Astrocyte (in vitro differentiated cells and primary cell): ENCODE results near the gene ST6GALNAC3. TPM values are rescaled to one million over a fixed set of nuclear protein-coding genes. Genes with fewer than 3 reads are reported as not detected.

Experiments
- DNase-seq: peaks from one replicate; pipeline ENCODE4 v3.0.0-alpha.2; 2010; ENCODE audit warnings: low read depth
- FAIRE-seq: peaks from 2 replicates; lab custom pipeline; 2011; peaks lifted over from hg19 to GRCh38; lab: Jason Lieb, UNC
- H2AFZ ChIP-seq: 2 replicates; pipeline ENCODE4 v1.6.0; 2012; ENCODE audit warnings: low read depth, low read length, inconsistent platforms
- H3K27ac ChIP-seq: 2 replicates; pipeline ENCODE4 v1.5.1; 2011; ENCODE audit warnings: low read depth, low read length, inconsistent platforms
- H3K27me3 ChIP-seq: 2 replicates; pipeline ENCODE4 v1.6.0; 2011; ENCODE audit warnings: low read length, inconsistent platforms; ENCODE audit not compliant: insufficient read depth
- H3K36me3 ChIP-seq: 2 replicates; pipeline ENCODE4 v1.5.1; 2011; ENCODE audit warnings: low read length, inconsistent platforms; ENCODE audit not compliant: insufficient read depth
- H3K4me1 ChIP-seq: 2 replicates; pipeline ENCODE4 v1.5.1; 2011; ENCODE audit warnings: low read length, inconsistent platforms; ENCODE audit not compliant: insufficient read depth
- H3K4me2 ChIP-seq: 2 replicates; pipeline ENCODE4 v1.6.0; 2012; ENCODE audit warnings: low read length, inconsistent platforms
- H3K4me3 ChIP-seq: 2 replicates; pipeline ENCODE4 v1.5.1; 2011; ENCODE audit warnings: low read depth, mild to moderate bottlenecking, low read length, inconsistent platforms; ENCODE audit not compliant: insufficient read depth
- H3K79me2 ChIP-seq: 2 replicates; pipeline ENCODE4 v1.6.0; 2012; ENCODE audit warnings: mild to moderate bottlenecking, low read length, inconsistent platforms; ENCODE audit not compliant: insufficient read depth
- H3K9ac ChIP-seq: 2 replicates; pipeline ENCODE4 v1.6.0; 2012; ENCODE audit warnings: mild to moderate bottlenecking, low read length, inconsistent platforms
- H3K9me3 ChIP-seq: 2 replicates; pipeline ENCODE4 v1.5.1; 2012; ENCODE audit warnings: low read depth, mild to moderate bottlenecking, low read length, inconsistent platforms; ENCODE audit not compliant: insufficient read depth
- H4K20me1 ChIP-seq: 2 replicates; pipeline ENCODE4 v1.6.0; 2012; ENCODE audit warnings: low read length, inconsistent platforms; ENCODE audit not compliant: insufficient read depth
- H3K27ac Mint-ChIP-seq: one replicate; pipeline ENCODE4 v1.8.0; 2021; ENCODE audit warnings: mild to moderate bottlenecking, mixed read lengths; ENCODE audit not compliant: unreplicated experiment
- H3K27me3 Mint-ChIP-seq: one replicate; pipeline ENCODE4 v1.8.0; 2021; ENCODE audit warnings: low read depth, mixed read lengths; ENCODE audit not compliant: unreplicated experiment
- H3K36me3 Mint-ChIP-seq: one replicate; pipeline ENCODE4 v1.8.0; 2021; ENCODE audit warnings: low read depth, mixed read lengths; ENCODE audit not compliant: unreplicated experiment
- H3K4me1 Mint-ChIP-seq: one replicate; pipeline ENCODE4 v1.8.0; 2021; ENCODE audit warnings: low read depth, mixed read lengths; ENCODE audit not compliant: unreplicated experiment
- H3K4me3 Mint-ChIP-seq: one replicate; pipeline ENCODE4 v1.8.0; 2021; ENCODE audit warnings: mild to moderate bottlenecking, moderate library complexity, mixed read lengths; ENCODE audit not compliant: unreplicated experiment
- H3K9me3 Mint-ChIP-seq: one replicate; pipeline ENCODE4 v1.8.0; 2021; ENCODE audit warnings: mild to moderate bottlenecking, mixed read lengths; ENCODE audit not compliant: unreplicated experiment
- EZH2 ChIP-seq: IDR thresholded peaks from 2 replicates; pipeline ENCODE4 v1.6.1; 2012; ENCODE audit warnings: mild to moderate bottlenecking, low read length, inconsistent platforms; ENCODE audit not compliant: insufficient read depth
- total RNA-seq: library from RNA; stranded (reverse); gene quantifications from 2 replicates; pipeline ENCODE4 v1.2.1, GENCODE V29; 2021
- TF ChIP-seq, protein P1 (sequence below): IDR thresholded peaks from 2 replicates; pipeline ENCODE4 v1.5.1; 2011; ENCODE audit warnings: low read depth, mild to moderate bottlenecking, inconsistent platforms, low read length, moderate library complexity; ENCODE audit not compliant: insufficient read depth

ST6GALNAC3 gene
- total RNA-seq, 1 donor from 2014 or later: 3.2 TPM

DNA sequence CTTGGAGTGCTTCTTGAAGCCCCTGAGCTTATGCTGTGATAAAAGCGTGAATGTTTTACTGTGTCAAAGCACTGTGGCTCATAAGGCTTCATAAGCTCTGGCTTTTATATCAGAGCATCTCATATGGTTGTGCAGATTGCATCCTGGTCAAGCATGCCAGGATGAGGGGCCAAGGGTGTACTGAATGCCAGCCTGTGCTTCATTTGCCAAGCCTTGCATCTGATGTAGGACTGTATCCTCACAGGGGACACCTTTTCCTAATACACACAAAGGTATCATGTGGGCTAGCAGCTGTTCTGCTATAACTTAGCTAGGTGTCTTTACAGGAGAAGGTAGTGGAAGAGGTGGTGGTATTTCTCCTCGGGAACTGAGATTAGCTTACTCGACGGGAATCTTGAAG lies 134.7 kb downstream of the ST6GALNAC3 start:
- Mint-ChIP-seq H3K4me1 (no peaks in the 10 kb centered on the region), H3K27ac (no peak overlapping the region), H3K9me3 (no peaks in the 10 kb centered on the region), H3K27me3 (no peaks in the 10 kb centered on the region), H3K4me3 (no peak overlapping the region), H3K36me3 (no peaks in the 10 kb centered on the region)
- H3K4me1 ChIP-seq: no peaks in the 10 kb centered on the region
- H3K4me2 ChIP-seq: no peak overlapping the region
- H3K27me3 ChIP-seq: no peaks in the 10 kb centered on the region
- no peak overlapping the region for H3K9ac ChIP-seq
- no peaks in the 10 kb centered on the region for H3K36me3 ChIP-seq
- TF ChIP-seq EZH2: no peak
- TF ChIP-seq, protein P1, sequence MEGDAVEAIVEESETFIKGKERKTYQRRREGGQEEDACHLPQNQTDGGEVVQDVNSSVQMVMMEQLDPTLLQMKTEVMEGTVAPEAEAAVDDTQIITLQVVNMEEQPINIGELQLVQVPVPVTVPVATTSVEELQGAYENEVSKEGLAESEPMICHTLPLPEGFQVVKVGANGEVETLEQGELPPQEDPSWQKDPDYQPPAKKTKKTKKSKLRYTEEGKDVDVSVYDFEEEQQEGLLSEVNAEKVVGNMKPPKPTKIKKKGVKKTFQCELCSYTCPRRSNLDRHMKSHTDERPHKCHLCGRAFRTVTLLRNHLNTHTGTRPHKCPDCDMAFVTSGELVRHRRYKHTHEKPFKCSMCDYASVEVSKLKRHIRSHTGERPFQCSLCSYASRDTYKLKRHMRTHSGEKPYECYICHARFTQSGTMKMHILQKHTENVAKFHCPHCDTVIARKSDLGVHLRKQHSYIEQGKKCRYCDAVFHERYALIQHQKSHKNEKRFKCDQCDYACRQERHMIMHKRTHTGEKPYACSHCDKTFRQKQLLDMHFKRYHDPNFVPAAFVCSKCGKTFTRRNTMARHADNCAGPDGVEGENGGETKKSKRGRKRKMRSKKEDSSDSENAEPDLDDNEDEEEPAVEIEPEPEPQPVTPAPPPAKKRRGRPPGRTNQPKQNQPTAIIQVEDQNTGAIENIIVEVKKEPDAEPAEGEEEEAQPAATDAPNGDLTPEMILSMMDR: no peak
- FAIRE-seq: no peak
- H3K27ac ChIP-seq: no peak overlapping the region
- no peaks in the 10 kb centered on the region for H4K20me1 ChIP-seq
- H3K9me3 ChIP-seq: no peaks in the 10 kb centered on the region
- H3K4me3 ChIP-seq: no peak overlapping the region
- H3K79me2 ChIP-seq: no peaks in the 10 kb centered on the region
- H2AFZ ChIP-seq: no peak overlapping the region
- DNase-seq: no peak

DNA sequence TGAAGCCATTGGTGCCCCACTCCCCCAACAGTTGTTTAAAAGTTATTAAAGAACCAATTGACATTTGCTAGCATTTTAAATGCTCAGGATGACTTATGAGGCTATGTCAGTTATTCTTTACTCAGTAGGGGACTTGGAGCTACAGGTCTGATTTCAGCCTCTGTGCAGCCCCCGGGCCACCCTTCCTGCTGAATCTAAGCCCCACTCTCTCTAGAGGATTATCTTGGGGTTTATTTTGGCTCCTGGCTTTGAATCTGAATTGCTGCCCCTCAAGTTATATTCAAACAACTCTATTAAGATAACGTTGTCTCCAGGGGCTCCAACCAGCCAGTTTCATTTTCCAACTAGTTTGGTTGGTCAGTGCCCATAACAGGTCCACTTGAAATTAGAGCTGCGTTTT lies 135.1 kb downstream of the ST6GALNAC3 start:
- Histone ChIP-seq H3K27ac (no peak overlapping the region), H3K9me3 (no peaks in the 10 kb centered on the region), H3K79me2 (no peaks in the 10 kb centered on the region), H3K4me2 (no peak overlapping the region), H3K4me3 (no peak overlapping the region), H3K27me3 (no peaks in the 10 kb centered on the region), H3K36me3 (no peaks in the 10 kb centered on the region), H3K4me1 (no peaks in the 10 kb centered on the region), H2AFZ (no peak overlapping the region), H4K20me1 (no peaks in the 10 kb centered on the region), H3K9ac (no peak overlapping the region)
- Mint-ChIP-seq H3K9me3 (no peaks in the 10 kb centered on the region), H3K27me3 (no peaks in the 10 kb centered on the region), H3K27ac (no peak overlapping the region), H3K4me3 (no peak overlapping the region), H3K36me3 (no peaks in the 10 kb centered on the region), H3K4me1 (no peaks in the 10 kb centered on the region)
- TF ChIP-seq, protein P1: no peak
- TF ChIP-seq EZH2: no peak
- DNase-seq (no peak), FAIRE-seq (no peak)

DNA sequence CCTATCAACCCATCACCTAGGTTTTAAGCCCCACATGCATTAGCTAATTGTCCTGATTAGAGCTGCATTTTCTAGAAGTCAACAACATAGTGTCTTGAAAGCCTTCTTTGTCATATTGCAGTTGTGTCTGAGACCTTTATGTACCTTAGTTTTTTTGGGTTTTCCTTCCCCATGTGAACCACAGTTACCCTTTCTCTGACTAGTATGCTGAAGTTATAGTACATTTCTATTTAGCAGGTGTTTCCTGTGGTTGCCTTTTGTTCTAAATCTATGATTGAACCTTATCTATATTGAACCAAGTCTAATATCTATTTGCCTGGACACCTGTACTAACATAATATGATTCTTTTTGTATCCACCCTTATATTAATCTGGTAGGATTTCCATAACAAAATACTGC lies 135.6 kb downstream of the ST6GALNAC3 start:
- Histone ChIP-seq H3K4me1 (no peaks in the 10 kb centered on the region), H3K27me3 (no peaks in the 10 kb centered on the region), H3K4me2 (no peak overlapping the region), H2AFZ (no peak overlapping the region), H3K9ac (no peak overlapping the region), H4K20me1 (no peaks in the 10 kb centered on the region), H3K36me3 (no peaks in the 10 kb centered on the region), H3K79me2 (no peaks in the 10 kb centered on the region), H3K9me3 (no peaks in the 10 kb centered on the region), H3K4me3 (no peak overlapping the region), H3K27ac (no peak overlapping the region)
- Mint-ChIP-seq H3K4me1 (no peaks in the 10 kb centered on the region), H3K4me3 (no peak overlapping the region), H3K27ac (no peak overlapping the region), H3K36me3 (no peaks in the 10 kb centered on the region), H3K27me3 (no peaks in the 10 kb centered on the region), H3K9me3 (no peaks in the 10 kb centered on the region)
- DNase-seq (no peak), FAIRE-seq (no peak)
- TF ChIP-seq EZH2: no peak
- TF ChIP-seq, protein P1: no peak
